ENCODE measurements around the gene MLANA. TPM values are rescaled to one million over a fixed set of nuclear protein-coding genes. Genes with fewer than 3 reads are reported as not detected.

MLANA gene
- total and polyA plus RNA-seq, 8 donors: 0.75 to 1.5 (median 1.1) TPM; not detected in 2

DNA sequence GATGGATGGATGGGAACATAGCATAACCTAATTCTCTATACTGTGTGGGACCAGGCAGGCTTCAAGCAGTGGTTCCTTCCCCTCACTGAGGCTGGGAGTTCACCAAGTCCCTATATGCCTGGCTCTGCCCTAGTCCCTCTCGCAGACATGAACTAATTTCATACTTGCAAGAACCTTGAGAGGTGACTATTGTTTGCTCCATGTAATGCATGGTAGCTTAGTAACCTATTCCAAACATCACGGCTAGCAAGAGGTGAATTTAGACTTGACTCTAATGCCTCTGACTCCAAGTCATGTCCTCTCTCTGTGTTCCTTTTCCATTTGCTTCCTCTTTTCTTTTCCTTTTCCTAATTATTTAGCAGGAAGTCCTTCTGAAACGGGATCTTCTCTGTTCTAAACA is 31.9 kb upstream of the MLANA start:
- intact Hi-C loops (cut with DNase I): no loop called here
- ATAC-seq: no peak

DNA sequence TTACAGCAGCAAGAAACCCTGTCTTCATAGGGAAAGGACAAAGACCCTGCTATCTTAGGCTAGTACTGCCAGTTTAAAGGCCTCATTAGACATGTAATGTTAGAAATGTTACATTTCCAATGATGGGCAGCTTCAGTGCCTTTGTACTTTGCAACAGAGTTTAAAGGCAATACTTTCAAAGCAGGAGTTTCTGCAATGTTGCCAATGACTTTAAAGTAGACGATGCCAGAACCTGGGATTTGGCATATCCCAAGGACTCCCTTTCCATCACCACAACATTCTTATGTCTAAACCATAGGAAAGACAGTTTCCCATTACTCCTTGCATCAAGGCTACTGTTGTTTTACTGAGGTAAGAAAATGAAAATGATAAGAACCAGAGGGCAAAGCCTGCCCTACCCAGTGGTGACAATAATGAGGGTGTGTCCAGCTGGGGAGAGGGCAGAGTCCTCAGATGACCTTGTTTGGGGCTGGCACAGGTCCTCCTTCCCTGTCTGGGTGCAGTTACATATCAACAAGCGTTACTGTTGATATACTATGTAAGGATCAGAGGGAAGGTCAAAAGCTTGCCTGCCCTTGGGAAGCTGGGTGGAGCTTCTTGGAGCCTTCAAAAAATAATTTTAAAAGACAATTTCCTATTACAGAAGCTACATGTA is 27.5 kb upstream of the MLANA start:
- H3K27ac ChIP-seq: no peak overlapping the region
- H3K9me3 ChIP-seq: no peaks in the 10 kb centered on the region
- H3K27me3 ChIP-seq: no peaks in the 10 kb centered on the region
- DNase-seq (no peak), ATAC-seq (no peak)
- TF ChIP-seq, protein P1, sequence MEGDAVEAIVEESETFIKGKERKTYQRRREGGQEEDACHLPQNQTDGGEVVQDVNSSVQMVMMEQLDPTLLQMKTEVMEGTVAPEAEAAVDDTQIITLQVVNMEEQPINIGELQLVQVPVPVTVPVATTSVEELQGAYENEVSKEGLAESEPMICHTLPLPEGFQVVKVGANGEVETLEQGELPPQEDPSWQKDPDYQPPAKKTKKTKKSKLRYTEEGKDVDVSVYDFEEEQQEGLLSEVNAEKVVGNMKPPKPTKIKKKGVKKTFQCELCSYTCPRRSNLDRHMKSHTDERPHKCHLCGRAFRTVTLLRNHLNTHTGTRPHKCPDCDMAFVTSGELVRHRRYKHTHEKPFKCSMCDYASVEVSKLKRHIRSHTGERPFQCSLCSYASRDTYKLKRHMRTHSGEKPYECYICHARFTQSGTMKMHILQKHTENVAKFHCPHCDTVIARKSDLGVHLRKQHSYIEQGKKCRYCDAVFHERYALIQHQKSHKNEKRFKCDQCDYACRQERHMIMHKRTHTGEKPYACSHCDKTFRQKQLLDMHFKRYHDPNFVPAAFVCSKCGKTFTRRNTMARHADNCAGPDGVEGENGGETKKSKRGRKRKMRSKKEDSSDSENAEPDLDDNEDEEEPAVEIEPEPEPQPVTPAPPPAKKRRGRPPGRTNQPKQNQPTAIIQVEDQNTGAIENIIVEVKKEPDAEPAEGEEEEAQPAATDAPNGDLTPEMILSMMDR (IDR thresholded peaks at IDR 0.05): no peak
- no peaks in the 10 kb centered on the region for H3K36me3 ChIP-seq
- H3K4me1 ChIP-seq: no peaks in the 10 kb centered on the region
- H3K4me3 ChIP-seq: no peak overlapping the region
- intact Hi-C loops (cut with DNase I): no loop called here

More for the DNA sequence above, 31.9 kb upstream of the MLANA start:
- Histone ChIP-seq H3K4me3 (no peak overlapping the region), H3K4me1 (no peaks in the 10 kb centered on the region), H3K27ac (no peak overlapping the region), H3K9me3 (no peaks in the 10 kb centered on the region), H3K36me3 (no peaks in the 10 kb centered on the region), H3K27me3 (no peaks in the 10 kb centered on the region)
- TF ChIP-seq, protein P1 (IDR thresholded peaks at IDR 0.05): no peak
- DNase-seq: no peak

DNA sequence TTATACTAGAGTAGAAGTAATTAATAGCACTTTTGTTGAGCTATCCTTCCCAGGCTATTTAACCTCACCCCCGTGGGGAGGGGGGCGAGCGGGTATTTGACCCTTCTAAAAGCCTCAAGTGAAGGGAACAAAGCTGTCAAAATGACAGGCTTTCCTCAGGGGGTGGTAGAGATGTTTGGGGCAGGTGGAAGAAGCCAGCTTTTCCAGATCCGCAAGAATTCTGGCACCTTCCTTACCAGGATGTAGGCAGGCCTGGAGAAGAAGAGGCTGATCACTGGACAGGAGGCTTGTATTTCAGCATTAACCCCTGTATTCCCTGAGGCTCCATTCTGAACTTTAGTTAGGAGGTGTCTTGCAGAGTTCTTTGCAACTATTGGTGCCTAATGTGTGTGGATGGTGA is 26.2 kb upstream of the MLANA start:
- H3K27ac ChIP-seq: no peak overlapping the region
- H3K36me3 ChIP-seq: no peaks in the 10 kb centered on the region
- DNase-seq: no peak
- no peak for ATAC-seq
- no peaks in the 10 kb centered on the region for H3K27me3 ChIP-seq
- H3K4me3 ChIP-seq: no peak overlapping the region
- TF ChIP-seq, protein P1 (IDR thresholded peaks at IDR 0.05): no peak
- intact Hi-C loops (cut with DNase I): no loop called here
- no peaks in the 10 kb centered on the region for H3K9me3 ChIP-seq
- no peaks in the 10 kb centered on the region for H3K4me1 ChIP-seq

DNA sequence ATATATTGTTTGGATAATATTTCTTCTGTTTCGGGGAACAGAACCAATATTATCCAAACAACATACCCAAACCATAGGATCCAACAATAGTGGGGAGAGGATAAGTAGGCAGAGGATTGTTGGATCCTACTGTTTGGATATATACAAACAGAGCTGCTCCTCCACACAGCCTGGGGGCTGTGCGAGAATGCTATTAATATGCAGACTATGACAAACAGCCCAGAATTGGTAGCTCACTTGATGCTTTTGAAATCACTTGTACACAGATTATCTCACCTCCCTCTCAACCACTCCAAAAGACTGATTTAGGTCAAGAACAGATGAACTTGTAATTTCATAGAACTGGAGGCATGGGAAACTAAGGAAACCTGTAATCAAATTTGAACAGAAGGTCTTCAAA is 24.4 kb upstream of the MLANA start:
- ATAC-seq: no peak

GRCh38 chr9:5866685-5867084 is 24.0 kb upstream of the MLANA start:
- Histone ChIP-seq H3K27me3 (no peaks in the 10 kb centered on the region), H3K4me1 (no peaks in the 10 kb centered on the region)
- intact Hi-C loops (cut with DNase I): no loop called here

More for the DNA sequence above, 24.4 kb upstream of the MLANA start:
- TF ChIP-seq, protein P1 (IDR thresholded peaks at IDR 0.05): no peak
- H3K4me3 ChIP-seq: no peak overlapping the region
- H3K9me3 ChIP-seq: no peaks in the 10 kb centered on the region
- H3K4me1 ChIP-seq: no peaks in the 10 kb centered on the region
- no peak overlapping the region for H3K27ac ChIP-seq
- no peaks in the 10 kb centered on the region for H3K27me3 ChIP-seq
- intact Hi-C loops (cut with DNase I): no loop called here
- no peaks in the 10 kb centered on the region for H3K36me3 ChIP-seq
- DNase-seq: no peak

More at GRCh38 chr9:5866685-5867084, 24.0 kb upstream of the MLANA start:
- Histone ChIP-seq H3K9me3 (no peaks in the 10 kb centered on the region), H3K27ac (no peak overlapping the region), H3K4me3 (no peak overlapping the region), H3K36me3 (no peaks in the 10 kb centered on the region)
- TF ChIP-seq, protein P1 (IDR thresholded peaks at IDR 0.05): no peak
- DNase-seq: no peak
- ATAC-seq: no peak
